GM12878 (cell line): Measurements from ENCODE around the gene KCND2. TPM values are rescaled to one million over a fixed set of nuclear protein-coding genes. Genes with fewer than 3 reads are reported as not detected.
A peak's percentile ranks its signal among the peaks of the same experiment; 100 is the strongest.

Experiments
- ATAC-seq: fragments of 200-7000 bp; cut with Tn5 transposase; 3 replicates; pipeline ENCODE4 v1.9.1; 2020; ENCODE audit warnings: mild to moderate bottlenecking, moderate library complexity
- BruUV-seq: library from RNA; stranded (reverse); fragments of 400-500 nt; replicated peaks from 2 replicates; lab custom pipeline; 2021; lab: Mats Ljungman, UMichigan
- CTCF ChIA-PET: fragments of 300-600 bp; sonication (Branson Sonifier 250); formaldehyde crosslinking; extraction: SDS; loops from one replicate; lab custom pipeline; 2021; ENCODE audit warnings: inconsistent platforms; lab: Yijun Ruan, JAX
- POLR2A ChIA-PET: fragments of 350-600 bp; formaldehyde crosslinking; extraction: SDS; loops from one replicate; lab custom pipeline; 2021; ENCODE audit warnings: inconsistent platforms; lab: Charles Lee
- RAD21 ChIA-PET: fragments of 300-600 bp; sonication (Branson Sonifier 250); formaldehyde crosslinking; loops from one replicate; lab custom pipeline; 2023; ENCODE audit warnings: antibody characterized with exemption; ENCODE audit not compliant: unreplicated experiment; lab: Charles Lee
- SMC1A ChIA-PET: fragments of 300-600 bp; sonication (Branson Sonifier 250); formaldehyde crosslinking; loops from one replicate; lab custom pipeline; 2023; ENCODE audit not compliant: unreplicated experiment, uncharacterized antibody; lab: Charles Lee
- DNase-seq: peaks from one replicate; pipeline ENCODE4 v3.0.0-alpha.2; 2011; ENCODE audit warnings: low read depth, low spot score
- FAIRE-seq: peaks from 3 replicates; lab custom pipeline; 2011; peaks lifted over from hg19 to GRCh38; lab: Jason Lieb, UNC
- H2AFZ ChIP-seq: 2 replicates; pipeline ENCODE4 v1.6.0; 2011; ENCODE audit warnings: low read depth, low read length, control low read depth; ENCODE audit not compliant: control insufficient read depth
- H3K27ac ChIP-seq: 2 replicates; pipeline ENCODE4 v1.5.1; 2011; ENCODE audit warnings: control low read depth; ENCODE audit not compliant: control insufficient read depth, insufficient read depth
- H3K27me3 ChIP-seq, 2 experiments: replicated peaks in 1 of 2; 2 replicates each; pipeline versions ENCODE4 v1.6.0 to v1.6.1; 2011; ENCODE audit warnings: low read length in 1 of 2; ENCODE audit not compliant: control insufficient read depth in 2 of 2, insufficient read depth in 2 of 2
- H3K36me3 ChIP-seq, 2 experiments: 2 replicates each; pipeline ENCODE4 v1.5.1; 2011; ENCODE audit warnings: low read length in 1 of 2; ENCODE audit not compliant: control insufficient read depth in 2 of 2, insufficient read depth in 2 of 2
- H3K4me1 ChIP-seq: 2 replicates; pipeline ENCODE4 v1.6.1; 2011; ENCODE audit warnings: mild to moderate bottlenecking, low read length, moderate library complexity, mixed read lengths; ENCODE audit not compliant: control insufficient read depth, insufficient read depth
- H3K4me2 ChIP-seq: 2 replicates; pipeline ENCODE4 v1.6.0; 2011; ENCODE audit warnings: control low read depth; ENCODE audit not compliant: control insufficient read depth, insufficient read depth
- H3K4me3 ChIP-seq: fragments of 200-600 bp; sonication (generic); 2 replicates; pipeline ENCODE4 v1.5.1; 2016
- H3K79me2 ChIP-seq: 2 replicates; pipeline ENCODE4 v1.6.0; 2011; ENCODE audit warnings: low read length; ENCODE audit not compliant: control insufficient read depth, insufficient read depth
- H3K9ac ChIP-seq: 2 replicates; pipeline ENCODE4 v1.8.0; 2011; ENCODE audit warnings: low read length, control low read depth, mixed read lengths; ENCODE audit not compliant: control insufficient read depth, insufficient read depth
- H3K9me3 ChIP-seq: replicated peaks from 3 replicates; pipeline ENCODE4 v1.5.1; 2011; ENCODE audit warnings: mild to moderate bottlenecking, low read length; ENCODE audit not compliant: control insufficient read depth, insufficient read depth
- H4K20me1 ChIP-seq: 2 replicates; pipeline ENCODE4 v1.6.0; 2011; ENCODE audit not compliant: control insufficient read depth, insufficient read depth
- ATF3 ChIP-seq: IDR thresholded peaks from 2 replicates; pipeline ENCODE4 v1.6.1; 2011; ENCODE audit warnings: low read depth, mild to moderate bottlenecking, low read length, moderate library complexity, borderline replicate concordance; ENCODE audit errors: extremely low read depth
- HDAC2 ChIP-seq: fragments of 200-600 bp; sonication (generic); IDR thresholded peaks from 2 replicates; pipeline ENCODE4 v1.6.1; 2017
- MYC ChIP-seq: IDR thresholded peaks from 2 replicates; pipeline ENCODE4 v1.6.1; 2011; ENCODE audit warnings: mild to moderate bottlenecking, low read length, moderate library complexity, inconsistent platforms; ENCODE audit not compliant: insufficient read depth, insufficient replicate concordance, insufficient read length, severe bottlenecking
- NRF1 ChIP-seq: conservative IDR thresholded peaks from 2 replicates; pipeline ENCODE4 v1.6.1; 2011; ENCODE audit warnings: mild to moderate bottlenecking, low read depth, low read length, improper control_type of control experiment
- POLR2AphosphoS5 ChIP-seq: IDR thresholded peaks from 2 replicates; pipeline ENCODE4 v1.6.1; 2011; ENCODE audit warnings: mild to moderate bottlenecking, low read length, inconsistent platforms
- RUNX3 ChIP-seq: IDR thresholded peaks from 2 replicates; pipeline ENCODE4 v1.6.1; 2012; ENCODE audit warnings: low read length, inconsistent platforms
- WGBS: methylation state at CpG from one replicate; pipeline ENCODE4 v1.1.6; 2016; ENCODE audit warnings: low lambda C conversion rate; ENCODE audit not compliant: insufficient replicate concordance, insufficient coverage; ENCODE audit errors: missing lambda C conversion rate; 5-methylcytosine and 5-hydroxymethylcytosine counted together
- in situ Hi-C: fragments of 300-500 bp; cut with MboI; formaldehyde crosslinking; loops from 9 replicates; pipeline ENCODE4 v1.14.3; 2018; ENCODE audit warnings: mixed read lengths
- intact Hi-C: fragments of 100-400 bp; cut with micrococcal nuclease; formaldehyde crosslinking; loops from one replicate; pipeline ENCODE4 v1.14.2; 2022; ENCODE audit not compliant: unreplicated experiment
- polyA plus RNA-seq, 11 experiments: library from polyadenylated mRNA; depleted of rRNA in 4 of 11; unstranded in 6 of 11; stranded (reverse) in 5 of 11; fragments of >200 nt; fragmentation: Nextera tagmentation in 4 of 11; fragmentation: Illumina TruSeq in 1 of 11; extraction: Ambion mirVana in 4 of 11; extraction: Trizol in 1 of 11; gene quantifications; 1 replicate in 1 of 11; 2 replicates in 10 of 11; pipeline versions ENCODE4 v1.2.1 to v1.2.3, GENCODE V29; 2011 to 2016; ENCODE audit warnings: inconsistent platforms in 2 of 11, missing spikeins in 2 of 11, low read depth in 1 of 11
- total RNA-seq, 4 experiments: library from RNA; depleted of rRNA in 3 of 4; stranded (reverse); fragments of >200 nt in 3 of 4; fragmentation: Illumina TruSeq in 1 of 4; extraction: Trizol in 1 of 4; gene quantifications; 2 replicates each; pipeline versions ENCODE4 v1.2.1 to v1.2.3, GENCODE V29; 2013 to 2021

Gene KCND2
- total and polyA plus RNA-seq, 10 of the 15 experiments (the other 5 are each of a cell fraction or from before 2014, with no cell fraction given) = 3.6 to 22.3 (median 6.3) TPM

DNA sequence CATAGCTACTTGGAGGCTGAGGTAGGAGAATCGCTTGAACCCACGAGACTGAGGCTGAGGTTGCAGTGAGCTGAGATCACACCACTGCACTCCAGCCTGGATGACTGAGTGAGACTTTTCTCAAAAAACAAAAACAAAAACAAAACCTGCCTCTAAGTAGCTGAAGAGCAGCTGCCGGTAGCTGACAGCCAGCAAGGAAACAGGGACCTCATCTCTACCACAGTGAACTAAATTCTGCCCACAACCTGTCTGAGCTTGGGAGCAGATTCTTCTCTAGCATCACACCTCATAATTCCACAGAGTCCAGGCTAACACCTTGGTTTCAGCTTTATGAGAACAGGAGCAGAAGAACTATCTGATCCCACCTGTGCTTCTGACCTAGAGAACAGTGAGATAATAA, 246.2 kb downstream of the KCND2 start:
- H3K4me3 ChIP-seq = no peak overlapping the region
- no peaks in the 10 kb centered on the region for H3K4me1 ChIP-seq
- intact Hi-C loops (no loop called here), in situ Hi-C loops (no loop called here)
- H3K79me2 ChIP-seq = no peaks in the 10 kb centered on the region
- POLR2A ChIA-PET = no interaction called here
- no peaks in the 10 kb centered on the region for H3K9me3 ChIP-seq
- H3K9ac ChIP-seq = no peak overlapping the region
- FAIRE-seq (no peak), ATAC-seq (peak; percentile 26), DNase-seq (peak; percentile 5)
- peak overlapping the region; percentile 33; the same call in 1 of the 2 replicates for H2AFZ ChIP-seq
- no peak for TF ChIP-seq MYC
- no peak for TF ChIP-seq POLR2AphosphoS5
- no peak for TF ChIP-seq ATF3
- TF ChIP-seq HDAC2 = no peak
- peak; percentile 27; the same call in 1 of the 2 replicates for TF ChIP-seq RUNX3
- TF ChIP-seq NRF1 = no peak
- no peak overlapping the region for H3K4me2 ChIP-seq
- H3K27ac ChIP-seq = no peak overlapping the region
- CTCF ChIA-PET = interaction anchor here (1.1 to 2.0 kb wide), 5 partner anchors 10 to 182 kb away, joined by 3 to 6 read pairs (median 3); no protein-coding TSS in a partner anchor
- no peaks in the 10 kb centered on the region for H3K27me3 ChIP-seq
- 51% methylated on average over 3 of the region's 3 CpGs for WGBS
- SMC1A ChIA-PET = interaction anchor here (0.8 to 1.7 kb wide), 6 partner anchors 9 to 56 kb away, joined by 3 to 6 read pairs (median 4); no protein-coding TSS in a partner anchor
- RAD21 ChIA-PET = no interaction called here
- H3K36me3 ChIP-seq = no peaks in the 10 kb centered on the region; a peak in 1 of 4 replicates
- no peaks in the 10 kb centered on the region for H4K20me1 ChIP-seq
- BruUV-seq = no TSS peak
